H1 (cell line): Measurements from ENCODE around the gene CAMTA1.

Source experiments
- CHD7 ChIP-seq: fragments of 300-600 bp; sonication (generic); IDR thresholded peaks from 2 replicates; pipeline ENCODE4 v1.7.1; 2012; ENCODE audit warnings: low read length, moderate library complexity, mild to moderate bottlenecking, inconsistent platforms; ENCODE audit not compliant: insufficient replicate concordance
- CTCF ChIP-seq, 3 experiments: IDR thresholded peaks; 1 replicate in 2 of 3; 2 replicates in 1 of 3; pipeline versions ENCODE4 v1.5.1 to v1.6.1; 2011; ENCODE audit warnings: low read length in 3 of 3, mild to moderate bottlenecking in 3 of 3, inconsistent platforms in 2 of 3, low read depth in 1 of 3, moderate library complexity in 1 of 3; ENCODE audit not compliant: insufficient read depth in 1 of 3; ENCODE audit errors: control extremely low read depth in 1 of 3
- EZH2 ChIP-seq: fragments of 200-600 bp; sonication (generic); IDR thresholded peaks from 2 replicates; pipeline ENCODE4 v1.7.1; 2012; ENCODE audit warnings: low read depth, mild to moderate bottlenecking, moderate library complexity, low read length, inconsistent platforms; ENCODE audit not compliant: severe bottlenecking
- POLR2A ChIP-seq, 2 experiments: IDR thresholded peaks; 1 replicate in 1 of 2; 2 replicates in 1 of 2; pipeline ENCODE4 v1.6.1; 2011; ENCODE audit warnings: low read depth in 2 of 2, low read length in 2 of 2, mild to moderate bottlenecking in 2 of 2; ENCODE audit errors: control extremely low read depth in 1 of 2
- RFX5 ChIP-seq: IDR thresholded peaks from 2 replicates; pipeline ENCODE4 v1.6.1; 2011; ENCODE audit warnings: low read depth, low read length, improper control_type of control experiment, borderline replicate concordance
- SP1 ChIP-seq: IDR thresholded peaks from 2 replicates; pipeline ENCODE4 v1.6.1; 2011; ENCODE audit warnings: low read depth, low read length
- SUZ12 ChIP-seq: fragments of 200-600 bp; sonication (generic); IDR thresholded peaks from 2 replicates; pipeline ENCODE4 v1.6.1; 2012; ENCODE audit warnings: mild to moderate bottlenecking, inconsistent platforms, low read length, moderate library complexity, mixed read lengths
- TBP ChIP-seq: IDR thresholded peaks from 2 replicates; pipeline ENCODE4 v1.6.1; 2011; ENCODE audit warnings: low read depth, low read length, improper control_type of control experiment
- USF2 ChIP-seq: IDR thresholded peaks from 2 replicates; pipeline ENCODE4 v1.6.1; 2011; ENCODE audit warnings: low read length, improper control_type of control experiment

- TF ChIP-seq TBP (no peak), EZH2 (no peak), RFX5 (no peak), CTCF (IDR thresholded peaks at IDR 0.05; ENCODE audit: control extremely low read depth in 1 of 3, insufficient read depth in 1 of 3, low read depth in 1 of 3, low read length in 3 of 3) (no peak), POLR2A (IDR thresholded peaks at IDR 0.05; ENCODE audit: control extremely low read depth in 1 of 2, low read depth in 2 of 2, low read length in 2 of 2) (no peak), SUZ12 (no peak), SP1 (no peak), CHD7 (no peak), USF2 (no peak)
Measured at GRCh38 chr1:7097938-7098592, 312.8 kb downstream of the CAMTA1 start.
